HG02884 (cell line): Measurements from ENCODE around the gene TTLL10.

ENCODE experiments used
- ATAC-seq: cut with Tn5 transposase; IDR thresholded peaks from one replicate; pipeline ENCODE4 v1.9.1; 2021; ENCODE audit warnings: mild to moderate bottlenecking, moderate library complexity; ENCODE audit not compliant: unreplicated experiment

Gene TTLL10

DNA sequence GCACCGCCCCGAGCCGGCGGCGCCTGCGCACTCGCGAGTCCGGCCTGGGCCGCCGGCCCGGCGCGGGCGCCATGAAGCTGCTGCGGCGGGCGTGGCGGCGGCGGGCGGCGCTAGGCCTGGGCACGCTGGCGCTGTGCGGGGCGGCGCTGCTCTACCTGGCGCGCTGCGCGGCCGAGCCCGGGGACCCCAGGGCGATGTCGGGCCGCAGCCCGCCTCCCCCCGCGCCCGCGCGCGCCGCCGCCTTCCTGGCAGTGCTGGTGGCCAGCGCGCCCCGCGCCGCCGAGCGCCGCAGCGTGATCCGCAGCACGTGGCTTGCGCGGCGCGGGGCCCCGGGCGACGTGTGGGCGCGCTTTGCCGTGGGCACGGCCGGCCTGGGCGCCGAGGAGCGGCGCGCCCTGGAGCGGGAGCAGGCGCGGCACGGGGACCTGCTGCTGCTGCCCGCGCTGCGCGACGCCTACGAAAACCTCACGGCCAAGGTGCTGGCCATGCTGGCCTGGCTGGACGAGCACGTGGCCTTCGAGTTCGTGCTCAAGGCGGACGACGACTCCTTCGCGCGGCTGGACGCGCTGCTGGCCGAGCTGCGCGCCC lies 58.6 kb downstream of the TTLL10 start, which contains the start of gene B3GALT6:
Gene B3GALT6 (plus strand): TSS at position 30 of the 588 bp plus-strand sequence. CDS start 42 bp downstream, at position 72.
- ATAC-seq = no peak

DNA sequence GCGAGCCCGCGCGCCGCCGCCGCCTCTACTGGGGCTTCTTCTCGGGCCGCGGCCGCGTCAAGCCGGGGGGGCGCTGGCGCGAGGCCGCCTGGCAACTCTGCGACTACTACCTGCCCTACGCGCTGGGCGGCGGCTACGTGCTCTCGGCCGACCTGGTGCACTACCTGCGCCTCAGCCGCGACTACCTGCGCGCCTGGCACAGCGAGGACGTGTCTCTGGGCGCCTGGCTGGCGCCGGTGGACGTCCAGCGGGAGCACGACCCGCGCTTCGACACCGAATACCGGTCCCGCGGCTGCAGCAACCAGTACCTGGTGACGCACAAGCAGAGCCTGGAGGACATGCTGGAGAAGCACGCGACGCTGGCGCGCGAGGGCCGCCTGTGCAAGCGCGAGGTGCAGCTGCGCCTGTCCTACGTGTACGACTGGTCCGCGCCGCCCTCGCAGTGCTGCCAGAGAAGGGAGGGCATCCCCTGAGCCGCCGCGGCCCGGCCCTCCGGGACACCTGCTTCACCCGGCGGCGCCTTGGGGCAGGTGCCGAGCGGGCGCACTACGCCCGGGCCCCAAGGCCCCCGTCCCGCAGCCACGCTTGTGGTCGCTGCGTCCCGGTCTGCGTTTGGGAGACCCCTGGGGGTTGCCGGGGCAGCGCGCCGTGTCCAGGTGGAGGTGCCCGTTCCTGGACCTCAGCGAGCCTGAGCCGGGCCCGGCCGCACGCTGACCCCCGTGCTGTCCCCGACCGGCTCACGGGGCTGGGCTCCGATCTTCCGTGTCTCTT lies 59.3 kb downstream of the TTLL10 start:
- no peak for ATAC-seq

- ATAC-seq = no peak
Observed at GRCh38 chr1:1233567-1233892, 59.9 kb downstream of the TTLL10 start.

- no peak for ATAC-seq
Observed at GRCh38 chr1:1234180-1234808, 60.6 kb downstream of the TTLL10 start.

GRCh38 chr1:1235016-1235744 lies 61.5 kb downstream of the TTLL10 start:
- ATAC-seq = no peak

GRCh38 chr1:1236176-1236763 lies 62.6 kb downstream of the TTLL10 start:
- no peak for ATAC-seq

GRCh38 chr1:1236945-1237873 lies 63.5 kb downstream of the TTLL10 start:
- ATAC-seq = no peak

DNA sequence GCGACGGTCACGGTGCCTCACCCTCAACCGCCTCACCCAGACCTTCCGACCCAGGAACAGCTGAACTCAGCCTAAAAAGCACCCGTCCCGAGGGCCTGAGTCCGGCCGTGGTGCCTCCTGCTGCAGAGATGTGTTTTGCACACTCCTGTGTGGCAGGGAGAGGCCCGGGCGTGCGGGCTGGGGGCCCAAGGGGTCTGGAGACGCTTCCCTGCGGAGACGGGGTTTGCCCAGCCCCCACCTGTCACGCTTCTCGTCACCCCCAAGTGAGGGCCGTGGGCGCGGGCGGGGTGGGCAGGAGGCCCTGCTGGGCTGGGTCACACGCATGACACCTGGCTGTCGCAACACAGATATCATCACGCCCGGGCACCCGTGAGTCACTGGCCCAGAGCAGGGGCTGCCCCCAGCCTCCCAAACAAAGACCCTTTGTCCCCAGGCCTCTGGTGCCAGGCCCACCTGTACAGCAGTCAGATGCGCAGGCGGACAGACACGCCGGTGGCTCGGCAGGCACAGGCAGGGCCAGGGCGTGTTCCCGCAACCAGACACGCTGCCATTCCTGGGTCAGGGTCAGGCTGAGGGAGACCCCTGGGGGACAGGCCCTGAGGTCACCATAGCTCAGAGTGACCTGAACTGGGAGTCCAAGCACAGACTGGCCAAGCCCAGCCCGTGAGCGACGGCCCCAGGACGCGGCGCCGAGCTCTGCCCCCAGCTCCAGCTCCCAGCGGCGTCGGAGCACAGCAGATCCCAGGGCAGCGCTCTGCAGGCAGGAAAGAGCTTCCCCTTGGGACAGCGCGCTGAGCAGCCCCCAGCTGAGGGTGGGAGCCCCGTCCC lies 64.4 kb downstream of the TTLL10 start:
- ATAC-seq = no peak

- ATAC-seq = no peak
Observed at GRCh38 chr1:1238702-1239178, 65.1 kb downstream of the TTLL10 start.

DNA sequence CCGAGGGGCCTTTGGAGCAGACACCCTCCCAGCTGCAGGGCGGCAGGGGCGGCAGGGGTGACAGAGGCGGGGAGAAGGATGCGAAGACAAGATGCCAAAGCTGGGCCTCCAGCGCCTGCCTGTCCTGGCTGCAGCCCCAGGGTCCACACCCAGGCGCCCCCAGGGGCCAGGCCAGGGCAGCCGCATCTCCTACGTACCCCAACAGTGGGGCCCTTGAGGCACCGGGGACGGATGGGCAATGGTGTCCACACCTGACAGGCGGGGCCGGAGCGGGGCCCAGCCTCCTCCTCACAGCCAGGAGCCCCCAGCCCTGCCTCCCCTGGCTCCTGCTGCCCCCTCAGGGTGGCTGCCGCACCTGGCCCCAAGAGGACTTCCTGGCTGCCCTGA lies 65.5 kb downstream of the TTLL10 start:
- ATAC-seq = no peak

- ATAC-seq = no peak
Observed at GRCh38 chr1:1239614-1240347, 66.1 kb downstream of the TTLL10 start.

- no peak for ATAC-seq
Observed at GRCh38 chr1:1240348-1240732, 66.7 kb downstream of the TTLL10 start.

- no peak for ATAC-seq
Observed at GRCh38 chr1:1240822-1241587, 67.3 kb downstream of the TTLL10 start.

DNA sequence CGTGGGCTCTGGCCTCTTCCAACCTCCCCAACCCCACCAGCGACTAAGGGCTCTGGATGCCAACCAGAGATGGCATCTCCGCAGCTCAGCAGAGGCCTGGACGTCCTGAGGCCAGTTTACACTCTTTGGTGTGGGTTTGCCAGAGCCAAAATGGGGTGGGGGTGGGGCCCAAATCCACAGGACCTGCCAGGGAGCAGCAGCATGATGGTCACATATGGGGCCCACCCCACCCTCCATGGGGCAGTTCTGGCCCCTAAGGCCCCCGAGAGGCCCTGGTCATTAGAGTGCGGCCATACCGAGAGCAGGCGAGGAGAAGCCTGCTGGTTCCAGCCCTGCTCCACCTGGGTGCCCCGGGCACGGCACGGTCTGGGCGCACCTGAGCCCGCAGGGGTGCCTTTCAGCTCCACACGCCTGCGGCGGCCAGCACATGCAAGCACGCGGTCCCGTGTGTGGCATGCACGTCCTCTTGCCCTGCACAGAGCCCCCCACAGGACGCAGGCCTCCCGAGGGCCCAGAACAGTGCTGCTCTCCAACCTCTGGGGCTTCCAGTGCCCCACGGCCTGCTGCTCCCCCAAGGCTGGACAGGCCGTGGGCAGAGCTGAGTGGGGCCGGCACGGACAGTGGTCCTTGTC lies 68.0 kb downstream of the TTLL10 start:
- no peak for ATAC-seq

DNA sequence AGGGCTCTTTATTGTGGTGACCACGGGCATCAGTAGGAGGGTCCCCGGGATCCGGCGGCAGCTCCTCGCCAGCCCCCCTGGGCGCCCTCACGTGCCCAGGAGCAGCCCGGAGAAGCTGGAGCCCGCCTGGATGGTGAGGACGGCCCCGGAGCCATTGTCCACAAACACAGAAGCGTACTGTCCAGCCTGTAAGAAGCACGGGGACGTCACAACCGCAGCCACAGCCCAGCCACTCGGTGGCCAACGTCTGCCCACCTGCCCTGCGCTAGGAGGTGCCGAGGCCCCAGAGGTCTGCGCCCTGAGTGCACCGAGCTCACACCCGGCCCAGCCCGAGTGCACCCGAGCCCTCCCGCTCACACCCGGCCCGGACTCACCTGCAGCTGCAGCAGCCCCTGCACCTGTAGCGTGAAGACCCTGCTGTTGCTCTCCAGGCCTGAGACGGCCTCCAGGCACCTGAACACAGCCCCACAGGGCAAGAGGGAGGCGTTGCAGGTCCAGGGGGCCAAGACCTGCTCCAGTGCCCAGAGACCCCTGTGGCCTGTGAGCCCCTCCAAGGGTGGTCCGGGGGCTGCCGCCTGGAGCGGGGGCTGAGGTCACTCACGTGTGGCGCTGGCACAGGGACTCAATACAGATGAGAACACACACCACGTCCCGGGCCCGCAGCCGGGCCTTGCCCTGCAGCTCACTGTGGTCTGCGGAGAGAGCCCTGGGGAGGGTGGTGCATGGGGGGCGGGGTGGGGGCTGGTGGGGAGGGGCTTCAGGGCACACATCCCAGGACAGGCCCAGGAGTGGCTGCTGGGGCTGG lies 69.0 kb downstream of the TTLL10 start:
- no peak for ATAC-seq

- ATAC-seq = no peak
Observed at GRCh38 chr1:1243266-1243660, 69.6 kb downstream of the TTLL10 start.
